K562 (cell line): ENCODE measurements around the gene CYBRD1. TPM values are rescaled to one million over a fixed set of nuclear protein-coding genes. Genes with fewer than 3 reads are reported as not detected.

ENCODE experiments used
- FOXA1 ChIP-seq: fragments of 450-650 bp; IDR thresholded peaks from 2 replicates; pipeline ENCODE4 v1.6.1; 2016; ENCODE audit warnings: mild to moderate bottlenecking, borderline replicate concordance
- GABPB2 ChIP-seq: fragments of 250-450 bp; sonication (Bioruptor Pico); conservative IDR thresholded peaks from 2 replicates; pipeline ENCODE4 v1.5.1; 2021; ENCODE audit warnings: mild to moderate bottlenecking
- HCFC1 ChIP-seq: IDR thresholded peaks from 2 replicates; pipeline ENCODE4 v1.6.1; 2012; ENCODE audit warnings: low read depth, low read length, improper control_type of control experiment
- KLF13 ChIP-seq: fragments of 450-650 bp; IDR thresholded peaks from 2 replicates; pipeline ENCODE4 v1.6.1; 2016; ENCODE audit warnings: missing genetic modification characterization, low read depth, mild to moderate bottlenecking, missing compliant biosample characterization, moderate library complexity, borderline replicate concordance
- MAFF ChIP-seq: IDR thresholded peaks from 2 replicates; pipeline ENCODE4 v1.6.1; 2012; ENCODE audit warnings: low read length, improper control_type of control experiment
- NCOA6 ChIP-seq: fragments of 450-650 bp; IDR thresholded peaks from 2 replicates; pipeline ENCODE4 v1.6.1; 2017; ENCODE audit warnings: mild to moderate bottlenecking
- NELFE ChIP-seq: IDR thresholded peaks from 2 replicates; pipeline ENCODE4 v1.6.1; 2011; ENCODE audit warnings: mild to moderate bottlenecking; ENCODE audit not compliant: insufficient read depth, insufficient read length
- NFIC ChIP-seq: fragments of 450-650 bp; IDR thresholded peaks from 2 replicates; pipeline ENCODE4 v1.6.1; 2017; ENCODE audit warnings: mild to moderate bottlenecking, inconsistent platforms
- PRMT5 ChIP-seq: sonication (generic); formaldehyde crosslinking; IDR thresholded peaks from 2 replicates; pipeline ENCODE4 v1.5.0; 2020; ENCODE audit warnings: missing genetic modification reagents
- RBM14 ChIP-seq: fragments of 200-400 bp; formaldehyde crosslinking; IDR thresholded peaks from 2 replicates; pipeline ENCODE4 v1.6.1; 2018; ENCODE audit warnings: low read depth, mild to moderate bottlenecking, low read length, moderate library complexity, borderline replicate concordance; ENCODE audit not compliant: insufficient read depth
- RFX7 ChIP-seq: fragments of 250-450 bp; sonication (Bioruptor Pico); IDR thresholded peaks from 2 replicates; pipeline ENCODE4 v1.5.1; 2021; ENCODE audit warnings: mild to moderate bottlenecking
- TBP ChIP-seq: optimal IDR thresholded peaks from 2 replicates; pipeline ENCODE3; 2011; ENCODE audit warnings: low read depth, low read length, improper control_type of control experiment
- ZKSCAN1 ChIP-seq: fragments of 150-350 bp; IDR thresholded peaks from 2 replicates; pipeline ENCODE4 v1.6.1; 2016; ENCODE audit warnings: low read depth, low read length
- ZNF324 ChIP-seq: fragments of 250-450 bp; sonication (Bioruptor Pico); IDR thresholded peaks from 2 replicates; pipeline ENCODE4 v1.4.0; 2020; ENCODE audit warnings: mild to moderate bottlenecking
- ZNF583 ChIP-seq: fragments of 250-450 bp; sonication (Bioruptor Pico); IDR thresholded peaks from 2 replicates; pipeline ENCODE4 v1.4.0; 2020
- ZNF717 ChIP-seq: fragments of 250-450 bp; sonication (Bioruptor Pico); IDR thresholded peaks from 2 replicates; pipeline ENCODE4 v1.5.0; 2021
- ZZZ3 ChIP-seq: fragments of 450-650 bp; IDR thresholded peaks from 2 replicates; pipeline ENCODE4 v1.6.1; 2016; ENCODE audit warnings: antibody characterized with exemption, mild to moderate bottlenecking, moderate library complexity
- polyA plus RNA-seq, 8 experiments: library from polyadenylated mRNA; depleted of rRNA in 4 of 8; stranded (reverse) in 5 of 8; unstranded in 3 of 8; fragments of >200 nt; fragmentation: Nextera tagmentation in 2 of 8; fragmentation: Illumina TruSeq in 1 of 8; extraction: Ambion mirVana in 2 of 8; extraction: Trizol in 1 of 8; gene quantifications; 2 replicates each; pipeline versions ENCODE4 v1.2.1 to v1.2.3, GENCODE V29; 2011 to 2014; ENCODE audit warnings: inconsistent platforms in 1 of 8, missing spikeins in 1 of 8
- total RNA-seq, 7 experiments: library from RNA; depleted of rRNA in 6 of 7; stranded (reverse); fragments of >200 nt in 6 of 7; fragmentation: Illumina TruSeq in 2 of 7; extraction: Trizol in 2 of 7; gene quantifications; 2 replicates each; pipeline versions ENCODE4 v1.2.1 to v1.2.3, GENCODE V29; 2011 to 2021; ENCODE audit warnings: low replicate concordance in 1 of 7
- TF ChIP-seq, protein P1 (sequence below): fragments of 450-650 bp; formaldehyde crosslinking; IDR thresholded peaks from 2 replicates; pipeline ENCODE4 v1.4.0; 2022; ENCODE audit warnings: missing genetic modification characterization
- TF ChIP-seq, protein P2 (sequence below), 3 experiments: fragments of 200-800 bp in 1 of 3; sonication (Bioruptor generic) in 1 of 3; sonication (generic) in 1 of 3; formaldehyde crosslinking in 1 of 3; IDR thresholded peaks; 2 replicates each; pipeline versions ENCODE4 v1.6.1 to v1.8.0; 2016 to 2022; ENCODE audit warnings: mild to moderate bottlenecking in 2 of 3, missing compliant biosample characterization in 2 of 3, missing genetic modification characterization in 2 of 3, missing genetic modification reagents in 1 of 3
- TF ChIP-seq, protein P3 (sequence below): fragments of 450-650 bp; conservative IDR thresholded peaks from 2 replicates; pipeline ENCODE4 v1.6.1; 2016; ENCODE audit warnings: missing genetic modification characterization, low read depth, mild to moderate bottlenecking, missing compliant biosample characterization, moderate library complexity
- TF ChIP-seq, protein P4 (sequence below): fragments of 450-650 bp; IDR thresholded peaks from 2 replicates; pipeline ENCODE4 v1.6.1; 2016; ENCODE audit warnings: mild to moderate bottlenecking

The CYBRD1 gene
- total and polyA plus RNA-seq, 9 of the 15 experiments (the other 6 are each of a cell fraction or from before 2014, with no cell fraction given) = 9.6 to 22.4 (median 15.6) TPM

DNA sequence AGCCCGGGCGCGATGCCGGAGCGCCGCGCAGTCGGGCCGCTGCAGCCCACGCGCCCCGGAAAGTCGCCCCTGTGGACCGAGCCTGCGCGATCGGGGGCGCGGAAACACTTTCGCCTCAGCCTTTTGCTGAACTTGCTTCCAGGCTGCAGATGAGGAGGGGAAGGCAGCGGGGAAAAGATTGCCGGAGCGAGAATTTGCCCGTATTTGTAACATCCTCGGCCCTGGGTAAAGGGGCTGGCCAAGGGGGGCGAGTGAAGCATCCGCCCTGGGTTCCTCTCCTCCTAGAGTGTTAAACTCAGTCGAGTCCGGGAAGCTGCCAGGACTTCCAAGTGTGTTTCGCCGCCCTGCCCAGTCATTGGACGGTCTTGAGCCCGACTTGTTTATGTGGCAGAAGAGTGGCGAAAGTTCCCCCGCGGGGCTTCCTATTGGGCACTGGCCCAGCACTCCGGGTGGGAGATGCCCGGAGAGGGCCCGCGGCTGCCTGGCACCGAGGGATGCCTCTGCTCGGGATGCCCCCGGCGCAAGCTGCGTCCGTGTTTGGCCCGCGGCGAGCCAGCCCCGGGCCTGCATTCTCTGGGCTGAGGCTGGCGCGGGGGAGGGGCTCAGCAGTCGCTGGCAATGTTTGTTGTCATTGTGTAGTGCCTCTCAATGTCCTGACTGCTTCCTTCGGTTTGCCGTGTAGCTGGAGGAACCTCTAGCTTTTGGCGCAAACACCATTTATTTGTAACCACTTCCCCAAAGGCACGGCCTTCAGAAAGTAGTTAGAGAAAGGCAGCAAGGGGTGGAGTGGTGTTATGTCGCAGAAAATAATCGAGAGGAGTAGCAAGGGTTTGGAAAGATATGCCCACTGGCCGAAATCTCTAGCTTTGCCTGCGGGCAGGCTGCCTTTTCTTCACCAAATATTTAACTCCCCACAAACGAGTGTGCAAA lies 1.1 kb downstream of the CYBRD1 start (continued):
- TF ChIP-seq, protein P1, sequence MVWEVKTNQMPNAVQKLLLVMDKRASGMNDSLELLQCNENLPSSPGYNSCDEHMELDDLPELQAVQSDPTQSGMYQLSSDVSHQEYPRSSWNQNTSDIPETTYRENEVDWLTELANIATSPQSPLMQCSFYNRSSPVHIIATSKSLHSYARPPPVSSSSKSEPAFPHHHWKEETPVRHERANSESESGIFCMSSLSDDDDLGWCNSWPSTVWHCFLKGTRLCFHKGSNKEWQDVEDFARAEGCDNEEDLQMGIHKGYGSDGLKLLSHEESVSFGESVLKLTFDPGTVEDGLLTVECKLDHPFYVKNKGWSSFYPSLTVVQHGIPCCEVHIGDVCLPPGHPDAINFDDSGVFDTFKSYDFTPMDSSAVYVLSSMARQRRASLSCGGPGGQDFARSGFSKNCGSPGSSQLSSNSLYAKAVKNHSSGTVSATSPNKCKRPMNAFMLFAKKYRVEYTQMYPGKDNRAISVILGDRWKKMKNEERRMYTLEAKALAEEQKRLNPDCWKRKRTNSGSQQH = no peak
- TF ChIP-seq RFX7 (no peak), NCOA6 (no peak), HCFC1 (no peak), PRMT5 (CRISPR knock-in tag) (no peak), TBP (no peak), MAFF (no peak), FOXA1 (no peak), NELFE (no peak), ZNF583 (CRISPR knock-in tag) (no peak), ZNF717 (no peak), ZZZ3 (no peak), GABPB2 (CRISPR knock-in tag) (no peak), ZNF324 (CRISPR knock-in tag) (no peak), NFIC (peak; percentile 41), RBM14 (no peak), KLF13 (tag) (no peak), ZKSCAN1 (no peak)
- TF ChIP-seq, protein P2, sequence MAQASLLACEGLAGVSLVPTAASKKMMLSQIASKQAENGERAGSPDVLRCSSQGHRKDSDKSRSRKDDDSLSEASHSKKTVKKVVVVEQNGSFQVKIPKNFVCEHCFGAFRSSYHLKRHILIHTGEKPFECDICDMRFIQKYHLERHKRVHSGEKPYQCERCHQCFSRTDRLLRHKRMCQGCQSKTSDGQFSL (CRISPR knock-in tag; IDR thresholded peaks at IDR 0.05) = no peak
- TF ChIP-seq, protein P2 (tag; IDR thresholded peaks at IDR 0.05) = no peak
- TF ChIP-seq, protein P3, sequence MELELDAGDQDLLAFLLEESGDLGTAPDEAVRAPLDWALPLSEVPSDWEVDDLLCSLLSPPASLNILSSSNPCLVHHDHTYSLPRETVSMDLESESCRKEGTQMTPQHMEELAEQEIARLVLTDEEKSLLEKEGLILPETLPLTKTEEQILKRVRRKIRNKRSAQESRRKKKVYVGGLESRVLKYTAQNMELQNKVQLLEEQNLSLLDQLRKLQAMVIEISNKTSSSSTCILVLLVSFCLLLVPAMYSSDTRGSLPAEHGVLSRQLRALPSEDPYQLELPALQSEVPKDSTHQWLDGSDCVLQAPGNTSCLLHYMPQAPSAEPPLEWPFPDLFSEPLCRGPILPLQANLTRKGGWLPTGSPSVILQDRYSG (tag) = no peak
- TF ChIP-seq, protein P4, sequence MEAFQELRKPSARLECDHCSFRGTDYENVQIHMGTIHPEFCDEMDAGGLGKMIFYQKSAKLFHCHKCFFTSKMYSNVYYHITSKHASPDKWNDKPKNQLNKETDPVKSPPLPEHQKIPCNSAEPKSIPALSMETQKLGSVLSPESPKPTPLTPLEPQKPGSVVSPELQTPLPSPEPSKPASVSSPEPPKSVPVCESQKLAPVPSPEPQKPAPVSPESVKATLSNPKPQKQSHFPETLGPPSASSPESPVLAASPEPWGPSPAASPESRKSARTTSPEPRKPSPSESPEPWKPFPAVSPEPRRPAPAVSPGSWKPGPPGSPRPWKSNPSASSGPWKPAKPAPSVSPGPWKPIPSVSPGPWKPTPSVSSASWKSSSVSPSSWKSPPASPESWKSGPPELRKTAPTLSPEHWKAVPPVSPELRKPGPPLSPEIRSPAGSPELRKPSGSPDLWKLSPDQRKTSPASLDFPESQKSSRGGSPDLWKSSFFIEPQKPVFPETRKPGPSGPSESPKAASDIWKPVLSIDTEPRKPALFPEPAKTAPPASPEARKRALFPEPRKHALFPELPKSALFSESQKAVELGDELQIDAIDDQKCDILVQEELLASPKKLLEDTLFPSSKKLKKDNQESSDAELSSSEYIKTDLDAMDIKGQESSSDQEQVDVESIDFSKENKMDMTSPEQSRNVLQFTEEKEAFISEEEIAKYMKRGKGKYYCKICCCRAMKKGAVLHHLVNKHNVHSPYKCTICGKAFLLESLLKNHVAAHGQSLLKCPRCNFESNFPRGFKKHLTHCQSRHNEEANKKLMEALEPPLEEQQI = no peak
